Measurements from ENCODE around the gene TCAP.

The TCAP gene

GRCh38 chr17:39683295-39683939 lies 18.3 kb downstream of the TCAP start:
- no peak for TF ChIP-seq CTCF (IDR thresholded peaks at IDR 0.05; ENCODE audit: control insufficient read depth, insufficient read depth, low read depth, low read length, missing control alignments)
- no peak for DNase-seq (ENCODE audit: low read depth)
- no peak overlapping the region for H3K4me3 ChIP-seq (ENCODE audit: control insufficient read depth, low read depth, low read length)

GRCh38 chr17:39684369-39685192 lies 19.4 kb downstream of the TCAP start:
- TF ChIP-seq CTCF (IDR thresholded peaks at IDR 0.05; ENCODE audit: control insufficient read depth, insufficient read depth, low read depth, low read length, missing control alignments): no peak
- no peak overlapping the region for H3K4me3 ChIP-seq (ENCODE audit: control insufficient read depth, low read depth, low read length)
- DNase-seq (ENCODE audit: low read depth): no peak

GRCh38 chr17:39687101-39687545 lies 22.0 kb downstream of the TCAP start:
- DNase-seq (ENCODE audit: low read depth): no peak
- H3K4me3 ChIP-seq (ENCODE audit: control insufficient read depth, low read depth, low read length): peak overlapping the region; percentile 78; the same call in 1 of the 2 replicates
- TF ChIP-seq CTCF (IDR thresholded peaks at IDR 0.05; ENCODE audit: control insufficient read depth, insufficient read depth, low read depth, low read length, missing control alignments): no peak

GRCh38 chr17:39687546-39688474 lies 22.7 kb downstream of the TCAP start, which contains the start of gene PGAP3:
TSS of gene PGAP3 (minus strand) at chr17:39688057. CDS start at chr17:39688014, 43 bp downstream.
- no peak for TF ChIP-seq CTCF (IDR thresholded peaks at IDR 0.05; ENCODE audit: control insufficient read depth, insufficient read depth, low read depth, low read length, missing control alignments)
- peak within 1 kb of the TSS; percentile 78 for H3K4me3 ChIP-seq (ENCODE audit: control insufficient read depth, low read depth, low read length)
- DNase-seq (ENCODE audit: low read depth): peak; percentile 49

- H3K4me3 ChIP-seq (ENCODE audit: control insufficient read depth, low read depth, low read length): peak overlapping the region; percentile 78
- DNase-seq (ENCODE audit: low read depth): no peak
- TF ChIP-seq CTCF (IDR thresholded peaks at IDR 0.05; ENCODE audit: control insufficient read depth, insufficient read depth, low read depth, low read length, missing control alignments): no peak
Measured at GRCh38 chr17:39688475-39688835, 23.3 kb downstream of the TCAP start.

- peak; percentile 5 for TF ChIP-seq CTCF (IDR thresholded peaks at IDR 0.05; ENCODE audit: control insufficient read depth, insufficient read depth, low read depth, low read length, missing control alignments)
- DNase-seq (ENCODE audit: low read depth): no peak
- peak overlapping the region; percentile 78; the same call in 1 of the 2 replicates for H3K4me3 ChIP-seq (ENCODE audit: control insufficient read depth, low read depth, low read length)
Measured at GRCh38 chr17:39688945-39689344, 23.8 kb downstream of the TCAP start.
